Esophagus squamous epithelium (tissue), 5 donors: ENCODE data around the gene NIN. TPM values are rescaled to one million over a fixed set of nuclear protein-coding genes. Genes with fewer than 3 reads are reported as not detected.

Experiments used
- DNase-seq: peaks from one replicate; lab custom pipeline; 2025; lab: John Stamatoyannopoulos, UW
- H3K27ac ChIP-seq, 4 donors: fragments of 200-600 bp; sonication (generic); one replicate each; pipeline ENCODE4 v1.5.1; 2016 to 2019; ENCODE audit warnings: mild to moderate bottlenecking in 1 of 4
- H3K27me3 ChIP-seq, 4 donors: fragments of 200-600 bp; sonication (generic); 1 replicate in 3 of 4; 2 replicates in 1 of 4; pipeline versions ENCODE4 v1.5.1 to v1.6.0; 2017 to 2021; ENCODE audit warnings: antibody characterized with exemption in 1 of 4
- H3K36me3 ChIP-seq, 3 donors: fragments of 200-600 bp; sonication (generic); one replicate each; pipeline ENCODE4 v1.5.1; 2016 to 2019
- H3K4me1 ChIP-seq, 3 donors: fragments of 200-600 bp; sonication (generic); one replicate each; pipeline ENCODE4 v1.5.1; 2017 to 2019
- H3K4me3 ChIP-seq, 4 donors: fragments of 200-600 bp; sonication (generic); 1 replicate in 3 of 4; 2 replicates in 1 of 4; pipeline ENCODE4 v1.5.1; 2016 to 2019; ENCODE audit warnings: mild to moderate bottlenecking in 2 of 4, moderate library complexity in 1 of 4
- H3K9me3 ChIP-seq, 3 donors: fragments of 200-600 bp; sonication (generic); one replicate each; pipeline ENCODE4 v1.5.1; 2016 to 2019
- CTCF ChIP-seq, 6 experiments: fragments of 450-650 bp in 4 of 6; fragments of 200-600 bp in 2 of 6; sonication (generic) in 2 of 6; IDR thresholded peaks; one replicate each; pipeline ENCODE4 v1.5.1; 2016 to 2019; ENCODE audit warnings: antibody characterized with exemption in 6 of 6, mild to moderate bottlenecking in 4 of 6, moderate library complexity in 4 of 6
- POLR2A ChIP-seq, 4 donors: fragments of 450-650 bp; IDR thresholded peaks; one replicate each; pipeline ENCODE4 v1.6.1; 2017; ENCODE audit warnings: antibody characterized with exemption in 4 of 4, mild to moderate bottlenecking in 4 of 4, moderate library complexity in 3 of 4
- WGBS, 2 donors: methylation state at CpG; one replicate each; pipeline ENCODE4 v1.1.5; 2018; 5-methylcytosine and 5-hydroxymethylcytosine counted together
- intact Hi-C: fragments of 100-400 bp; cut with DNase I; formaldehyde crosslinking; loops from one replicate; pipeline ENCODE4 v1.15.0; 2022
- total RNA-seq, 4 donors: library from RNA; depleted of rRNA; stranded (reverse); fragments of >200 nt; gene quantifications; one replicate each; pipeline ENCODE4 v1.1.0, GENCODE V29; 2016
- donor health status: DM: yes; HTN: yes; CAD: no.

The NIN gene
- total RNA-seq, 4 donors from 2014 or later, result 12.2 to 36.8 (median 24.5) TPM

GRCh38 chr14:50756300-50756699 is 74.7 kb downstream of the NIN start:
- Histone ChIP-seq H3K36me3 (peaks cover 0 to 94% (median 8%) of the 10 kb centered on the region in 3 donors), H3K4me3 (no peak overlapping the region), H3K27ac (no peak overlapping the region), H3K4me1 (no peaks in the 10 kb centered on the region), H3K27me3 (no peaks in the 10 kb centered on the region), H3K9me3 (no peaks in the 10 kb centered on the region)
- DNase-seq, result no peak
- 75 to 89% methylated on average over 8 of the region's 8 CpGs for WGBS, 2 donors
- TF ChIP-seq CTCF (IDR thresholded peaks at IDR 0.05) (no peak), POLR2A (IDR thresholded peaks at IDR 0.05) (no peak)
- intact Hi-C loops, result no loop called here

- no peaks in the 10 kb centered on the region for H3K4me1 ChIP-seq
- 96 to 100% methylated on average over 1 of the region's 1 CpG for WGBS, 2 donors
- no peak for DNase-seq
- intact Hi-C loops, result no loop called here
- H3K36me3 ChIP-seq, result peaks cover 0 to 97% (median 10%) of the 10 kb centered on the region in 3 donors
- no peak overlapping the region for H3K27ac ChIP-seq
- no peak overlapping the region for H3K4me3 ChIP-seq
- TF ChIP-seq CTCF (IDR thresholded peaks at IDR 0.05), result no peak
- TF ChIP-seq POLR2A (IDR thresholded peaks at IDR 0.05), result no peak
- no peaks in the 10 kb centered on the region for H3K9me3 ChIP-seq
- H3K27me3 ChIP-seq, result no peaks in the 10 kb centered on the region
These were observed 80.6 kb downstream of the NIN start for GRCh38 chr14:50750323-50750722.

DNA sequence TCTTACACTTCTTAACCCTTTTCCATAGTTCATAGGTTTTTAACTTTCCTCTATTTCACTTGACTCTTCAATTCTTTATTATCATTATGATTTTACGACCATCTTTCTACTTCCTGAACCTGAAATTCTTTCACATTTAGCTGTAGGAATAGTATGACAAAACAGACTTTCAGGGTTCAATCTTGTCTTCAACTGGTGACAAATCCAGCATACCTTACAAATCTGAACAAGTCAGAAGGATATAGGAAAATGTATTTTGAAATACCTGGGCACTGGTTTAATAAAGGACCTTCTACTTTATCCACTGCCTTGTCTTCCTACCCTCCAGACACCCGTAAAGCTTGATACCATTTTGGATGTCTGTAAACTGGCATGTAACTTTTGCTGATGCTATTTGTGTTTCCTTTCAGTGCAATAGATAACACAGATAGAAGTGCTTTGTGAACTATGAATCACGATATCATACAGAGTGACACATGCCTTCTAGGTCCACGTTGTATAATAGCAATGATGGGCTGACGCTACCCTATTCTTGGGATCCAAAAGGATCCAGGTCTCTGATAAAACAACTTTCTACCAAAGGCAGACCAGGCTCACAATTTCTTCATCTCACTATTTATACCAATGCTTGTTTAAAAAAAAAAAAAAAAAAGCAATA is 85.4 kb downstream of the NIN start:
- H3K36me3 ChIP-seq, result peaks cover 0 to 92% (median 11%) of the 10 kb centered on the region in 3 donors
- H3K4me1 ChIP-seq, result peaks cover 0 to 7% (median 0%) of the 10 kb centered on the region in 3 donors
- no peak for TF ChIP-seq CTCF (IDR thresholded peaks at IDR 0.05)
- no peak for TF ChIP-seq POLR2A (IDR thresholded peaks at IDR 0.05)
- intact Hi-C loops, result no loop called here
- H3K27me3 ChIP-seq, result no peaks in the 10 kb centered on the region
- no peak overlapping the region for H3K27ac ChIP-seq
- WGBS, 2 donors, result 89 to 90% methylated on average over 5 of the region's 5 CpGs
- DNase-seq, result no peak
- H3K4me3 ChIP-seq, result no peak overlapping the region
- no peaks in the 10 kb centered on the region for H3K9me3 ChIP-seq

DNA sequence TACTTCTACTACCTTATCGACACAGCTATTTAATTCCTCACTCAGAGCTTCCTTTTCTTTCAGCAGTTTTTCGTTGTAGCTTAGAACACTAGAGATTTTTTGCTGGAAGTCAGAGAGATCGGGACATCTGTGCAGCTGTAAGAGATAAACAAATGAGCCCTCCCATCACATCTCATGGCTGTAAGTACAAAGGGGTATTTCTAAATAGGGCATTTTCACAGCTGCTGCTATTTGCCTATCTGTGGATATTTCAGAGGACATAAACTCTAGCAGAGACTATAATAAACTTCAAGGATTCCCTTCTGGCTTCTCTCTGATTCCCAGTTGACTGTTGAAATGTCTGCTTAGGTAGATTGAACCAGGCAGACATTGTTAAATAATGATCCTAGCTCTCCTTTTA is 86.7 kb downstream of the NIN start:
- Histone ChIP-seq H3K27ac (no peak overlapping the region), H3K4me3 (no peak overlapping the region), H3K27me3 (no peaks in the 10 kb centered on the region), H3K4me1 (peaks cover 0 to 17% (median 0%) of the 10 kb centered on the region in 3 donors), H3K36me3 (peaks cover 0 to 84% (median 11%) of the 10 kb centered on the region in 3 donors), H3K9me3 (no peaks in the 10 kb centered on the region)
- intact Hi-C loops, result no loop called here
- 65 to 91% methylated on average over 3 of the region's 3 CpGs for WGBS, 2 donors
- TF ChIP-seq CTCF (IDR thresholded peaks at IDR 0.05) (no peak), POLR2A (IDR thresholded peaks at IDR 0.05) (no peak)
- DNase-seq, result no peak

GRCh38 chr14:50741567-50741966 is 89.4 kb downstream of the NIN start:
- Histone ChIP-seq H3K36me3 (peaks cover 0 to 83% (median 7%) of the 10 kb centered on the region in 3 donors), H3K27ac (no peak overlapping the region), H3K4me1 (peaks cover 0 to 21% (median 0%) of the 10 kb centered on the region in 3 donors), H3K9me3 (no peaks in the 10 kb centered on the region), H3K27me3 (no peaks in the 10 kb centered on the region), H3K4me3 (no peak overlapping the region)
- TF ChIP-seq POLR2A (IDR thresholded peaks at IDR 0.05), result no peak
- no peak for TF ChIP-seq CTCF (IDR thresholded peaks at IDR 0.05)
- no peak for DNase-seq
- intact Hi-C loops, result no loop called here
- 33 to 41% methylated on average over 3 of the region's 3 CpGs for WGBS, 2 donors
